Inferior parietal cortex (tissue), 1 donor: ENCODE data around the gene SERP2.

Source experiments
- DNase-seq: peaks from one replicate; pipeline ENCODE4 v3.0.0-alpha.2; 2016; ENCODE audit errors: extremely low spot score

SERP2 gene

GRCh38 chr13:44355621-44356020 lies 18.0 kb upstream of the SERP2 start:
- no peak for DNase-seq

DNA sequence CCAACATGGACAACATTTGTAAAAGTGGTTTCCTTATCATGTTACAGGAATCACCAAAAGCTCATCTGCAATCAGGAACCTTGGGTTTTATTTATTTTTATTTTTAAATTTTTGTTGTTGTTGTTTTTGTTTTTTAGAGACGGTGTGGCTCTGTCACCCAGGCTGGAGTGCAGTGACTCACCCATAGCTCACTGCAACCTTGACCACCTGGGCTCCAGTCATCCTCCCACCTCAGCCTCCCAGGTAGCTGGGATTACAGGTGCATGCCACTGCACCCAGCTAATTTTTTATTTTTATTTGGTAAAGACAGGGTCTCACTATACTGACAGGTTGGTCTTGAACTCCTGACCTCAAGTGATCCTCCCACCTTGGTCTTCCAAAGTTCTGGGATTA lies 13.6 kb upstream of the SERP2 start:
- no peak for DNase-seq

DNA sequence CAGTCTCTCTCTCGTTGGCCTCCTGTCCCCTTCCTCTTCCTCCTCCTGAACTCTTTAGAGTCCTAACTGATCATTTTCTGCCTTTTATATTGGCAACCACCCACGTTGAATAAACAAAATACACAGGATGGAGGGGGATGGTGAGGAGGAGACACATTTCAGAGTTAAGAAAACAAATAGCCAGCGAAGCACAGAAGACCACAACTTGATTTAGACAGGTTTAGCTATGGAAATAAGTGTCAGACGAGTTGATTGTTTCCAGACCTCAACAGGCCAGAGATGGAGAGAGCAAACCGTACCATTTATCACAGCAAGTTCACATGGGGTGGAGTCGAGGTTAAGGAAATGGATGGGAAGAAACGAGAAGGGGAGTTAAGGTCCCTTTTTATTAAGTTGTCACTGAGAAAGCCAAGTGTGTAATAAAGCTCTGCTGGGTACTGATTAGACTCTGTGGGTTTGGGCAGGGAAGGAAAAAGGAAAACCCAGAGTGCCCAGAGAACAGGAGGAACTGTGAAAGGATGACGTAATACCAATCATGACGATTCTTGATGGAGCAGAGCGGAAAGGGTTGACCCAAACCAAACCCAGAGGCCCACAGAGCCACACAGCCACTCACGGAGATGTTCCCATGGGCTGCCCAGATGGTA lies 11.1 kb upstream of the SERP2 start:
- DNase-seq = no peak

GRCh38 chr13:44363631-44364344 lies 9.8 kb upstream of the SERP2 start:
- DNase-seq = no peak

DNA sequence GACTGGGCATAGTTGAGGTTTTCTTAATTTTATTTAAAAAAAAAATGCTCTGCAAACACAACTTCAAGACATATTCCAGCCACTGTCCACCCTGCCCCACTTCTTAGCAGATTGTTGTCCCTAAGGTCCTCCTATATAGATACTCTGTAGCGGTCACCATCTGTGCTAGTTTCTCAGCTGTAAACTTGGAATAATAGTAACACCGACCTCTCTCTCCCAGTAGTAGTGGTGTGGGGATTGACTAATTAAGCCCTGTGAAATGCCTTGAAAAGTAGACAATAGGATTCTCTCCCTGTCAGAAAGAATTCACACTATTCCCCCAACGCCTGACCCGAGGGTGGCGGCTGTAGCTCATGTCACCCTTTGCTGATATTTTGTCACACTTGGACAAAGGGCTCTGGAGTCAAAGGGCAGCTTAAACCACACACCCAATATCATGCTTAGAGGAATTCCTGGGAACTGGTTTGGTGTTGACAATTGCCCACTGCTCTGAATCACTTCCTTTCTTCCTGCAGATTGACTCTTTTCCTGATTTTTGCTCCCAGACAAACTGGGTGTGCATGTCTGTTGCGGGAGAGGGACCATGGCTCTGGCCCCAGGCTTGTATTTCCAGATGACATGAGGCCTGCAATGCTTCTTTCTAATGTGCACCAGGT lies 9.2 kb upstream of the SERP2 start:
- DNase-seq = no peak

GRCh38 chr13:44365008-44365407 lies 8.6 kb upstream of the SERP2 start:
- DNase-seq = no peak

- DNase-seq = no peak
Measured at GRCh38 chr13:44365899-44366298, 7.7 kb upstream of the SERP2 start.

DNA sequence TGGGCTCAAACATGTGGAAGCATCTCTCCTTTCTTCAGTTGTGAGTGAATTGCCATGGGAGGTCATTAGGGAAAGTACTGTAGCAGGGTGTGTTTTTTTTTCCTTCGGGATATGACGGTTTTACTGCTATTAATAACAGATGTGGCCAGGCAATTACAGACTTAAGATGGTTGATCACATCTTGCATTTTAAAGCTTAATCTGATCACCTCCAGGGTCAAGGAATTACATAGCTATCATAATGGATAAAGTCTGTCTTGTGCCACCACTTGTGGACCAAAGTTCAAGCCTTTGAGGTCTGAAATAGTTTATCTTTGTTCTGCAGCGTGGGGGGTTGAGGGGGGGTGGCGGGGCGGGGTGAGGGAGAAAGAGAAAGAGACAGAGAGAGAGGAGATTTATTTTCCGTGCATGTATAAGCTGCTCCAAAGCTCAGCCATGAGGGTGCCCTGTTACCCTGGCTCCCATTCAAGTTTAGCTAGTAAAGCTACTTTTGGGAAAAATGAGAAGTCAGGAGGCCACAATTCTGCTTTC lies 5.5 kb upstream of the SERP2 start:
- no peak for DNase-seq

DNA sequence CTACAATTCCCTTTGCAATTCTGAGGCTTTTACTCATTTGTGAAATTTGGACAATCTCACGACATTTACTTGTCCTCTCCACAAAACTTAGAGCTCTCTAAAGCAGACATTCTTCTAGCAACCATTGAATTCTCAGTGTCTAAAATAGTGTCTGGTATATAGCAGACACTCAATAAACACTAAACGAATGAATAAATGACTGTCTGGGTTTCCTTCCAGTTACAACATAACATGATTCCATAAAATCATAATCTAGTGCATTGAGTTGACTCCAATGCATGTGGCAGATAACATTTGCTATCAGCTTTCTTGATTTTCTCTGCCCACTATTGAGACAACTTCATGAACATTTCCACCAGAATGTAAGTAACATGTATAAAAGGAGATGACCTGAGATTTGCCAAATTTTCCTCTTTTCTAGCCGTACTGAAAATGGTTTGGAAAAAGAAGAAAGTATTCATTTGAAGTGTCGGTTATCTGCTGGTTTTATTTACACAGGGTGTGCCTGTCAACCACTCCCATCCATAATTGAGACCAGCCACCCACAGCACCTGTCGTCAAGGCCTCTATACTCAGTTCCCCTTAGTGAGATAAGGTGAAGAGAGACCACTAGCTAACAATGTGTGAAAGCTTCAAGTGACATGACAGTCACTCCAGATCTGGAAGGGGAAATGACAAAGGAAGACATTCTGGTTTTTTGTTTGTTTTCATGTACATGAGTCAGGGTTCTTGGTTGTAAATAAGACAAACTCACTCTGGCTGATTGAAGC lies 4.8 kb upstream of the SERP2 start:
- no peak for DNase-seq

DNA sequence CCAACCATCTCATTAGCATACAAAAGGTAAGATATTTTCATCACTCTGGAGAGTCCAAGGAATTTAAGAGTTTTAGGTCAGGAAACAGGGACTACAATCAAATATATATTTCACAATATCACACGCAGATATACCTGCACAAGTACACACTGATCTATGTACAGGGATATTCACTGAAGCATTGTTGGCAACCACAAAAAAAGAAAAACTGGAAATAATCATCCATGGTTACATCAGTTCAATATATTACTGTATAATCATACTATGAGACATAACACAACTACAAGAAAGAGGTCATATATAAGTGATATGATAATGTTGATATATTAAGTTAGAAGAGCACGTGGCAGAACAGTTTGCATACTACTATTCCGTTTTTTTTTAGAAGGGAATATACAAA lies 2.2 kb upstream of the SERP2 start:
- DNase-seq = no peak

GRCh38 chr13:44373247-44373600 lies 400 bp upstream of the SERP2 start:
- no peak for DNase-seq

DNA sequence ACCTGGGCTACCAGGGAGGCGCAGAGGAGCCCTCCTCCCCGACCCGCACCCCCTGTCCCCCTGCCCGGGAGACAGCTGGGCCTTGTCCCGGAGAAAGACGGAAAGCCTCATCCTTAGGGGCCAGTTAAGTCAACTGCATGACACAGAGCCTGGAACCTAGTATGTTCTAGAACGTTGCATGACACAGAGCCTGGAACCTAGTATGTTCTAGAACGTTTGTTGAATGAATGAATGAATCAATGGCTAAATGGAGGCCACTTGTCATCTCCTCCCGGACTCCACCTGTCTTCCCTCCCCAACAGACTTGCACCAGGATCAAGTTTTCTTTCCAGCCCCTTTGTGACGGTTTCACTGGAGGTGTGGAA lies 706 bp downstream of the SERP2 start:
- no peak for DNase-seq

- no peak for DNase-seq
Measured at GRCh38 chr13:44378277-44378676, 4.7 kb downstream of the SERP2 start.

- DNase-seq = no peak
Measured at GRCh38 chr13:44379885-44380284, 6.3 kb downstream of the SERP2 start.

DNA sequence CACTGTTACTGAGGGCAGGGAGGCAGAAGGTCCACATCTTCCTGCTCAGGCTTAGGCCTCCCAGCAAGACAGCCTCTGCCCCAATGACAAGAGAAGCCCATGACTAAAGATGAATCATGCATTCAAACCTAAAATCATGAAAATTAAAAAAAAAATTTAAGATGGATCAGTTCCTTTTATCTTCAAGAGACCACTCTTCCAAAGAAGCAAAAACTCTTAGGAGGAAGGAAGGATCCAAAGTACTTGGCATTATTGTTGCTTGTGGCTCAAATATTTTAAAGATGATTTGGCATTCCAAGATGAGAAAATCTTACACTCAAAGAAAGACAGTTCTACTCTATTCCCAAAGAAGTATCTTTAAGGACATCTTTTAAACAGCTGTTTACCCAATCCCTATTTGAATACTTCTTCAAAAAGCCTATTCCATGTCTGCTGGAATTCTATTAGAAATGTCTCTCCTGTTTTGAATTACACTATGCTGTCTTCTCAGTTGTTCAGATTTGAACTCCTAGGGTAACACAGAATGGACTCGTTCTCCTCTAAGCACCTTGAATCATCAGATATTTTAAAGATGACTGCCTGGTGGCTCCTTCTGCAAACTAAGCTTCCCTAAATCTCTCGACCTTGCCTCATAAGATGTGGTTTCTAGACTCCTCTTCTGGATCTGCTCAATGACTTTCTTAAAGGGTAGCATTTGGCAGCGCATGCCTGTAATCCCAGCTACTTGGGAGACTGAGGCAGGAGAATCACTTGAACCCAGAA lies 7.0 kb downstream of the SERP2 start:
- DNase-seq = no peak

GRCh38 chr13:44382635-44383145 lies 9.1 kb downstream of the SERP2 start:
- no peak for DNase-seq

DNA sequence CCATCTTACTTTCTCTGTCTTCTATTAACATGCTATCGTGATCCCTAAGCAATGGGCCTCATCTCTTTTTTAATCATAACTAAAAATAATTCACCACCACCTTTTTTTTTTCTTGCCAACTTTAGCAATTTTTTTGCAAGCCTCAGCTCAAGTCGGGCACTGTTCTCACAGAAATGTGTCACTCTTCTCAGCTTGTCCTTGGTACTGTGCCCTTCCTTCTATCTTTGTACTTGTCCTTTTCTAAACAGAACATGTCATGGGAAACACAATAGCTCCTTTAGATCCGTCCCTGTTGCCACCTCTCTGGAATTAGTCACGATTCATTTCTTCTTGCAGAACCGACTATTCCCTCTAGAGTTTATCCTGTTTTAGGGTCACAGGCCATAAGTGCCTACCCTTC lies 10.3 kb downstream of the SERP2 start:
- DNase-seq = no peak

DNA sequence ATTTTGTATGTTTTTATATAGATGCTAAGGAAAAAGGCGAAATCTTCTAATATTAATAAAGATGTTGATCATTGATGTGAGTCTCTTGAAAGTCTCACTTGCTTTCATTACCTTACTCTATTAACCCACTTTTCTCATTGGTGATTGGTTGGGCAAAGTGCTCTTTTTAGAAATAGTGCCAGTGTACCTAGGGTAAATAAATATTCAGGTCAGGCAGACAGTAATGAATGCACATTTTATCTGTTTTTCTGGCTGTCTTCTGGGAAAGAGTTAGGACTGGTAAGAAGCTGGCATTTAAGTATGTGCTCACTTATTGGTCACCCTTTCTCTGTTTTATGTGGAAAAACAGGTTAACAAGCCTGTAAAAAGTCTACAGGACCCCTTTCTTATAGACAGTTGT lies 11.2 kb downstream of the SERP2 start:
- no peak for DNase-seq

DNA sequence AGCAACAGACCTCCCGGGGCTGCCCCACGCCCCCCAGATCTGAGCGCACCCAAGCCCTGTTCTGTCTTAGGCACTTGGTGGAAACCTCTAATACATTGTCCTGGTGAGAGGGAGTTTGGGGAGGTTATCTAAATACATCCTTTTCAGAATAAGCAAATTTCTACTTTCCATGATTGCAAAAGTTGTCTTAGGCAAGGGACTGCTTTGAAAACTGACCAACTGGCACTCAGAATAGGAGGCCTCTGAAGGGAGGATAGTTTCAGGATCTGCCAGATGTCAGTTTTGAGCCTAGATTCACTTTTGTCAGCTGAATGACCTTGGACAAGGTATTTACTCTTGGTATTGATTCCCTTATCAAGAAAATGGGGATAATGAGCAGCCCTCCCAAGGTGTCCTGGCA lies 11.8 kb downstream of the SERP2 start:
- DNase-seq = no peak

DNA sequence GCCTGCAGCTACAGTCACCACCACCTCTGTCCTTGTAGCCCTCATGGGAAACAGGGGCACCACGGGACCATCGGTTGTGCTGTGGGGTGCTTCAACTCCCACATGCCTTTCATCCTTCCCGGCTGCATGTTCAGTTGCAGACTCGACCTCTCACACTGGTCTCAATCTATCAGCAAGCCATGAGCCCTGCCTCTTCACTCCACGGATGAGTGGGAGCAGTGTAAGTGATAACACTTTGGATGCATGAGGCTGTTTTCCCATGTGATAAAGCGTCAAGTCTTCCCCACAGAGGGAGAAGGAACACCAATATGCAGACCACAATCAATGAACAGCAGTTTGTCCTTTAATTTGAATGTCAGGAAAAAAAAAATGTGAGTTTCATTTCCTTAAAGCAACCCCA lies 12.2 kb downstream of the SERP2 start:
- DNase-seq = no peak

DNA sequence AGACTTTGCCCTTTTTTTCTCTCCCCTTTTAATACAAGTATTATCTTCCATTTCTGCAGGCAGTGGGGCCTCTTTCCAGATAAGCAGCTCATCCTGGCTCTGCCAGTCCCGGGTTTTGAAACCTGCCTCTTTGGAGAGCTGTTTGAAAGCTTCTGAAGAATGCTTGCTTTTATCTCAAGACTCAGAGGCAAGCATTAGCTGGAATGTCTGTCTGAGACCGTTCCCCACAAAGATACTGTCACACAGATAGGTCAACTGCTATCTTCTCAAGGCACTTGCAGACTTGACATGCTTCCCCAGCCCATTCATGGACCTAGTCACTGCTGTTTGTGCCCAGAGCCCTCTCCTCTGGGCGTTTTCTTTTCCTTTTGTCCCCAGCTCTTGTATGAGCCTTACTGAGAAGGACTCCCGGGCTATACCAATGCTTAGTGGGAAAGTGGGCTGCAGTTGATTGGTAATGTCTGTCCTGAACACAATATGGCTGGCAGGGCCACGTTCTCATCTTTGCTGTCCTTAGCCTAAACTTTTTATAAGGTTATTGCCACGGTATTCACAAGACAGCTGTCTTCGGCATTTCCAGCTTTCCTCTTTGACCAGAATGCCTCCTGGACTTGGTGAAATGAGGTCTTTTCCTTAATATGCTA lies 13.4 kb downstream of the SERP2 start:
- no peak for DNase-seq
